NCI-H446 (cell line): ENCODE results near the gene ZNF672.
"Not testable (repeated sequence)": the region's sequence is repeated elsewhere in the genome, so short reads cannot be mapped to it uniquely, and the experiment has no call there.

Experiments
- DNase-seq, 2 experiments: peaks; one replicate each; lab custom pipeline; 2025; lab: John Stamatoyannopoulos, UW

Gene ZNF672

DNA sequence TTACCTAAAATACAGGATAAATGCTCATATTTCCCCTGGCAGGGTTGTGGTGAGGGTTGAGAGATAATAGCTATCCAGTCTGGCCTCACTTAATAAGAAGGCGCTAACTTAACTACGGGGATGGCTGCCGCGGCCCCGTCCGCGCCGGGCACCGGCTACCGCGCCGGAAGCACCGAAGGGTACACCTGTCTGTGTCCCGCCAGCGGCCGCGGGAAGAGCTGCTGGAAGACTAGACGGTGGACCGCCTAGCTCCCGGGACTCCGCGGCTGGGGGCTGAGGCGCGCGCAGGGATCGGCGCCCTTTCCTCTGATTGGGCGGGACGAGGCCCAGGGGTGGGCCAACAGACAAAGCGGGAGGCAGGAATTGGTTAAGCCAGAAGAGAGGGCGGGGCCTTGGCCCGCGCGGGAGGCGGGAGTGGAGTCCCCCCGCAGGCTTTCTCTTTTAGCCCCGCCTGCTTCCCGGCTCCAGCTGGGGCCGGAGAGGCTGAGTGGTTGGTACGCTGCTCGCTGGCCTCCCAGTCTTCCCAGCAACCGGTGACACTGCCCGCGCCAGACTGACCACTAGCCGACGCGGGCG lies at the start of gene ZNF672:
TSS of gene ZNF672 (plus strand) at position 444 of the 576 bp plus-strand sequence. CDS start 9,051 bp downstream, outside the sequence.
- DNase-seq: peak; percentile 95 to 98

- DNase-seq: no peak
These were observed 49.7 kb upstream of the ZNF672 start for GRCh38 chr1:248788327-248788726.

GRCh38 chr1:248789337-248789736 lies 48.7 kb upstream of the ZNF672 start:
- DNase-seq: not testable (repeated sequence)

- DNase-seq: no peak
These were observed 47.6 kb upstream of the ZNF672 start for GRCh38 chr1:248790456-248790855.

- no peak for DNase-seq
These were observed 47.0 kb upstream of the ZNF672 start for GRCh38 chr1:248791010-248791409.

- no peak for DNase-seq
These were observed 45.7 kb upstream of the ZNF672 start for GRCh38 chr1:248792342-248792741.

- no peak for DNase-seq
These were observed 44.4 kb upstream of the ZNF672 start for GRCh38 chr1:248793592-248793991.

GRCh38 chr1:248794663-248795062 lies 43.4 kb upstream of the ZNF672 start:
- DNase-seq: not testable (repeated sequence)

DNA sequence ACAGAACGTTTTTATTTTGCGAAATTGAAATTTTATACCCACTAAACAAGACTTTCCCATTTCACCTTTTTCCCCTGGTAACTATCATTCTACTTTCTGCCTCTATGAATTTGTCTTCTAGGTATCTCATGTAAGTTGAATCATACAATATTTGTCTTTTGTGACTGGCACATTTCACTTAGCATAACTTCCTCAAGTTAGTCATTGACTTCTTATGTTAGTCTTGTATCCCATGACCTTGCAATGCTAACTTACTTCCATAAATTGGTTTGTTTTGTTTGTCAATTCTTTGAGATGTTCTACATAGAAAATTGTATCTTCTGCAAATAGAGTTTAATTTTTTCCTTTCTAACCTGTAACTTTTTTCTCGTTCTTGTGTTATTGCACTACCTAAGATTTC lies 39.2 kb upstream of the ZNF672 start:
- no peak for DNase-seq

DNA sequence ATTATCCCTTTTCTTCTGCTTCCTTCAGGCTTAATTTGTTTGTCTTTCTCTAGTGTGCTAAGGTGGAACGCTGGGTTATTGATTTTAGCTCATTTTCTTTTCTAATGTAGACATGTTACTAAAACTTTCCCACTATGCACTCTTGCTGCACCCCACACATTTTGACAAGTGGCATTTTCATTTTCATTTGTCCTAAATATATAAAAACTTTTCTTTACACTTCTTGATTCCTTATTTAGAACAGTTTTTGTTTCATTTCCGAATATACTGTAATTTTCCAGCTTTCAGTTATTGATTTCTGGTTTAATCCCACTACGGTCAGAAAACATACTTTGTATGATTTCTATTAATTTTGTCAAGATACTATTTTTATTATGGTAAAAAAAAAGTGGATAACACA lies 37.6 kb upstream of the ZNF672 start:
- no peak for DNase-seq

GRCh38 chr1:248802454-248802853 lies 35.6 kb upstream of the ZNF672 start:
- DNase-seq: no peak

GRCh38 chr1:248803501-248803900 lies 34.5 kb upstream of the ZNF672 start:
- DNase-seq: not testable (repeated sequence)

DNA sequence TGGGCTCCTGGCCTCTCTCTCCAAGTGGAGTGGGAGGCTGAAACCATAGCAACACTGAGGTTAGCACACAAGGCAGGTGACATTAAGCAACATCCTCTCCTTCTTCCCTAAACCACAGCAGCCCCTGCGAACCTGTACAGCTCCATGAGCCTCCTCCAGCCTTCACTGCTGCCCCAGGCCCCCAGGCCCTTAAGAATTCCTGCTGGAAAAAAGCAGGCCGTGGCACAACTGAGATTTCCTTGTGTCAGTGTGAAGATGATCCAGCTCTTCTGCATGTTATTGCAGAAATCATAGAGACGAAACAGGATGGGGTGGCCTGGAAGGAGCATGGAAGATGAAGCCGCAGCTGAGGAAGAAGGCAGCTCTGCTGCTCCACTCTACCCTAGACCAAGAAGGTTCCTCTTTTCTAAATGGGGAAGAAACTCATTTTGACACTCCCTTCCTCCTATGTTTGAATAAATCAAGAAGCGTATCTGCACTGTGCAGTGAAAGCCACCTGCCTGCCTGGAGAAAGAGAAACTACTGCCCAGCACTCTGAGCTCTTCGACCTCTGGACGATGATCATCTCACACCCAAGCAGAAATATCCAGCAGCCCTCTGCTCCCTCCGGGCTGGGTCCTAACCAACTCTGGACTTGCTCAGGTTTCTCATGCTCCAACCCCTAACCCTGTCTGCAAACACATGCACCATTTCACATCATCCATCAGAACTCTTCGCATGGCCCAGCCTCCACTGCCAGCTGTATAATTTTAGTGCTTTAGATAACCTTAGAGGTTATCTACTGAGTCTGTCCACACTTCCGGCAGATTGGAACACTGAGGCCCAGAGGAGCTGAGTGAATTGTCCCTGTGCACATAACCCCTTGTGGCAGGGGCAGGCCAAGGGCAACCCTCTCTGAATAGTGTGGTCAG lies 33.0 kb upstream of the ZNF672 start:
- no peak for DNase-seq

GRCh38 chr1:248805876-248806275 lies 32.1 kb upstream of the ZNF672 start:
- no peak for DNase-seq

DNA sequence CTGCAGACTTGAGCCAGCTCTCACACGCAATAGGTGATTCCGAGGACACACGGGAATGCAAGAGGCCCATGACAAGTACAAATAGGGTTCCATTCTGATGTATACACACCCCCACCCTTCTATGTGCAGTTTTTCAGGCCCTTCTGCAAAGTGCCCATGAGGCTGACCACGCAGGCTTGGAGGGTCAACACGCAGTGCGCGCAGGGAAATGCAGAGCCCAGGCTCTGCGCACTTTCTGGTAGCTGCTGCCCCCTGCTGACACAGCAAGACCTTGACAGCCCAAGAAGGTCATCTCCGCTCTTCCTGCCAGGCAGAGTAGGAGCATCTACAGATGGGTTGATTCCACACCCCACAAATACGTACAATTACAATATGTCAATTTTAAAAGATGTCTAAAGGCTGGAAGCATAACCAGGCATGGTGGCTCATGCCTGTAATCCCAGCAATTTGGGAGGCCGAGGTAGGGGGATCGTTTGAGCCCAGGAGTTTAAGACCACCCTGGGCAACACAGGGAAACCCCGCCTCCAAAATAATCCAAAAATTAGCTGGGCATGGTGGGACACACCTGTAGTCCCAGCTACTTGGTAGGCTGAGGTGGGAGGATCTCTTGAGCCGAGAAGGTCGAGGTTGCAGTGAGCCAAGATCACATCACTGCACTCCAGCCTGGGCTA lies 30.8 kb upstream of the ZNF672 start:
- DNase-seq: peak in 1 of 2 experiments; percentile 57

- no peak for DNase-seq
These were observed 29.1 kb upstream of the ZNF672 start for GRCh38 chr1:248808876-248809275.

DNA sequence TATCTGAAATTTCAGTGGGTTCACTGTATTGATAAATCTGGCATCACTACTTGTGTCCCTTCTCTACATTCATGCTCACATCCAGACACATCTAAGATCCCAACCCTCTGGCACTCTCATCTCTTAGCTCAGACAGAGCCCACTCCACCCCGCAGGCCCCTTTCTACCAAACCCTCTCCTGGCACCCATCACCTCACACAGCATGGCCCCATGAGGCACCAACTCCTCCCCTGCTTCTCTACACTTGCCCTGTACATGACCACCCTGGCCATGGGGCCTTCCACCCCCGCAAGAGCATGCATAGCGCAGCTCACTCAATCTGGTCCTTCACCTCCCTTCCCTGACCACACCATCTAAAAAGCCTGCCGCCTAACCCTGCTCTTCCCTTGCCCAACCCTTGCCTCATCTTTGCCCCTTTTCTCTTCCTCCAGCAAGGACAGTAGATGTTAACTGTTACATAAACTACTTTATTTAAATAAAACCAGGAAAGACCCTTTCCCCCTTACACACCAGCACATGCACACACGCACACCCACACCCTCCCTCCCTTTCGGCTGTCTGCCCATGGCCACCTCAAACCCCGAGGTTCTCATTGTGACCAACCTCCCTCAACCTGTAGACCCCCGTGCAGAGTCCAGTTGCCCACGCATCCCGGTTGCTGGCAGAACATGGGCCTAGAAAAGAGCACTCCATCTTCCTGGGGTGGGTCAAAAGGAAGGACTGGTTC lies 27.9 kb upstream of the ZNF672 start:
- no peak for DNase-seq

DNA sequence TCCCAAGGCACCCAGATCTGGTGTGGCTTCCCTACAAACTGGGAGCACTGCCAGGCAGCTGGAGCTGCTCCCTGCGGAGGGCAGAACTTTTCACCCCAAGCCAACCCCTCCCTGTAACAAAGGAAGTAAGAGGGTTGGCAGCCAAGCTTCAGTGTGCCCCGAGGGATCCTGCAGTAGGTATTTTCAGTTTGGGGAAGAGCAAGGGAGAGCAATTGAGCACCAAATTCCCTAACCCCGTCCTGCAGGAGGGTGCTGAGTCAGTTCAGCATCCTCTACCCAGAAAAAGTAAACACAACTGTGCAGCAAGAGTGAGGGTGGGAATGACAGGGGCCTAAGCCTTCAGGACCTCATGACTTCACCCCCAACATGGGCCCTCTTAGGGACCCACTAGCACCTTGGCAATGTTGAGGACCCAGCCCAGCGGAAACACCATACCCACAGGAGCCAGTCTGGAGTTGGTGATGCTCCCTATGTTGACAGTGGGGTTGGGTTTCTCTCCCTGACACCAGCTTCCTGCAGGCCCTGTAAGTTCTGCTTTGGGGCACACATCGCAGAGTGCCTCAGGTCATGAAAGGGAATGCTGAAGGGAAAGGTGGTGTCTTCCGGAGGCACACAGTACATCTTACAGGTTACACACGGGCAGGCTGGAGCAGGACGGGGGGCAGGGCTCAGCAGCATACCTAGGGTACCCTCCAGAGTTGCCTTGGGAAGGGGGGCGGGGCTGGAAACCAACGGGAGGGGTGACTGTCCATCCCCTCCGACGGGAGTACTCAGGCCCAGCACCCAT lies 27.1 kb upstream of the ZNF672 start:
- DNase-seq: no peak

DNA sequence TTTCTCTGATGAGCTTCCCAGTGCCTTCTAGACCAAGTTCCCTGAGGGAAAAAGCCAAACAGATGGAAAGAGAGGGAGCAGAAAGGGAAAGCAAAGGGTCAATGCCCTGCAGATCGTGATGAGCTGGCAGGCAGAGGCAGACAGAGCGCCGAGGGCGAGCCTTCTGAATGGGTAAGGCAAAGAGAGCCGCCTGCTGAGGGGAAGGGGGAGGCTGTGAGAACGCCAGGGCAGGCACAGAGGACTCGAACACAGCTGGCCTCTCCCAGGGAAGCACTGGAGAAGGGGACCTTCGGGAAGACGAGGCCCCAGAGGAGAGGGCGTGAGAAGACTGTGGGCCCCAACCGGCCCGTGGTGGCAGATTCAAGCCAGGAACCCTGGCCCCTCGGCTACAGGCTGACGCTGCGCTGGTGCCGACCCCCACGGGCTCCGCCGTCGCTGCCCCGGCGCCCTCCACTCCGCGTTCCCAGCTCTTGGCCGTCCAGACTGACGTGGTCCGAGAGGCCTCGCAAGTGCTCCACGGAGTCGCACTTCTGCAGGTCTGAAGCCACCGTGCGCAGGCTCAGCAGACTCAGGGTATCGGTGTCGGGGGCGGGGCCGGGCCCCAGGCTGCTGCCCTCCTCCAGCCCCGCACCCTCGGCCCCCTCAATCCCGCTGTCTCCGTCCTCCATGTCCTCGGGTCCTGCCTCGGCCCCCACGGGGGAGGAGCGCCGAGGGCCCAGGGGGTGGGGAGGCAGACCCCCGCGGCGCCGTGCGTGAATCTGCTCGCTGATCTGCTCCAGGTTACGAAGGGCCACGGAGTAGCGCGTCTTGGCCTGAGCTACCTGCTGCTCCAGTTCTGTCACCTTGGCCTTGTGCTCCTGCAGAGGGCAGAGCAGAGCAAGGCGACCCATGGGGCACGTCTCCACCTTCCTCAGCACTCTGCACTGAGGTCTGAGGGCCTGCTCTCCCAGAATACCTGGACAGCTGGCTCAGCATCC lies 26.2 kb upstream of the ZNF672 start:
- no peak for DNase-seq
